A673 (cell line): ENCODE measurements around the gene OPN1SW.

Source experiments
- CTCF ChIP-seq: fragments of 300-800, 200-600 bp; sonication (generic); conservative IDR thresholded peaks from 2 replicates; pipeline ENCODE4 v1.5.1; 2017; ENCODE audit warnings: low read depth, mild to moderate bottlenecking, antibody characterized with exemption, low read length, moderate library complexity, mixed read lengths
- EZH2 ChIP-seq: fragments of 200-600 bp; sonication (generic); IDR thresholded peaks from 2 replicates; pipeline ENCODE4 v1.6.1; 2017; ENCODE audit warnings: borderline replicate concordance, low read depth, mild to moderate bottlenecking, mixed read lengths, antibody characterized with exemption, low read length; ENCODE audit not compliant: poor library complexity, severe bottlenecking

- no peak for TF ChIP-seq CTCF
- no peak for TF ChIP-seq EZH2
These were observed 47.0 kb downstream of the OPN1SW start for GRCh38 chr7:128728598-128728997.
